HCEC 1CT (cell line): ENCODE measurements around the gene CRYBG1.

Experiments
- DNase-seq: peaks from one replicate; pipeline ENCODE4 v3.0.0-alpha.2; 2017

CRYBG1 gene

GRCh38 chr6:106360410-106360988, at the start of gene CRYBG1:
Gene CRYBG1, plus strand, starts transcription at chr6:106360717. Its CDS starts 192 bp downstream, at chr6:106360909.
- DNase-seq: no peak

GRCh38 chr6:106315765-106316374, 44.6 kb upstream of the CRYBG1 start:
- no peak for DNase-seq

GRCh38 chr6:106316375-106316766, 44.1 kb upstream of the CRYBG1 start:
- no peak for DNase-seq

- no peak for DNase-seq
Measured at GRCh38 chr6:106318061-106318460, 42.5 kb upstream of the CRYBG1 start.

- DNase-seq: no peak
Measured at GRCh38 chr6:106318851-106319250, 41.7 kb upstream of the CRYBG1 start.

- no peak for DNase-seq
Measured at GRCh38 chr6:106321940-106322339, 38.6 kb upstream of the CRYBG1 start.

GRCh38 chr6:106324726-106325335, 35.7 kb upstream of the CRYBG1 start:
- DNase-seq: no peak

- peak; percentile 98 for DNase-seq
Measured at GRCh38 chr6:106325336-106326178, 35.0 kb upstream of the CRYBG1 start, which contains the start of gene ATG5. Gene ATG5, minus strand, starts transcription at chr6:106325760. Its CDS starts 9,552 bp downstream, at chr6:106316208.

GRCh38 chr6:106334646-106335448, 25.7 kb upstream of the CRYBG1 start:
- peak; percentile 50 for DNase-seq

- DNase-seq: peak; percentile 86
Measured at GRCh38 chr6:106339334-106340029, 21.0 kb upstream of the CRYBG1 start.

- no peak for DNase-seq
Measured at GRCh38 chr6:106347219-106347618, 13.3 kb upstream of the CRYBG1 start.

- no peak for DNase-seq
Measured at GRCh38 chr6:106356378-106356777, 4.1 kb upstream of the CRYBG1 start.

- no peak for DNase-seq
Measured at GRCh38 chr6:106359959-106360409, 533 bp upstream of the CRYBG1 start.

GRCh38 chr6:106360989-106361430, 493 bp downstream of the CRYBG1 start:
- no peak for DNase-seq

GRCh38 chr6:106363401-106364138, 3.1 kb downstream of the CRYBG1 start:
- DNase-seq: peak; percentile 5

GRCh38 chr6:106369739-106370138, 9.2 kb downstream of the CRYBG1 start:
- no peak for DNase-seq

GRCh38 chr6:106370639-106371038, 10.1 kb downstream of the CRYBG1 start:
- no peak for DNase-seq

GRCh38 chr6:106372838-106373501, 12.5 kb downstream of the CRYBG1 start:
- DNase-seq: no peak

GRCh38 chr6:106373502-106374239, 13.2 kb downstream of the CRYBG1 start:
- DNase-seq: no peak
